Measurements from ENCODE around the gene CACNA1H.
"Not testable (repeated sequence)": the region's sequence is repeated elsewhere in the genome, so short reads cannot be mapped to it uniquely, and the experiment has no call there.

CACNA1H gene

GRCh38 chr16:1198194-1198593 lies 45.3 kb downstream of the CACNA1H start:
- Histone ChIP-seq H4K20me1 (ENCODE audit: control insufficient read depth, insufficient read depth, low read depth, low read length) (no peaks in the 10 kb centered on the region), H3K9me3 (ENCODE audit: control insufficient read depth, insufficient read depth, low read length) (no peaks in the 10 kb centered on the region), H3K36me3 (ENCODE audit: control insufficient read depth, low read length) (no peaks in the 10 kb centered on the region), H3K4me1 (ENCODE audit: control insufficient read depth, low read length) (no peaks in the 10 kb centered on the region), H3F3A (ENCODE audit: control insufficient read depth, insufficient read depth) (no peaks in the 10 kb centered on the region), H3K4me3 (ENCODE audit: low read length) (no peak overlapping the region), H3K27ac (ENCODE audit: low read depth, low read length) (no peak overlapping the region), H3K4me2 (ENCODE audit: low read length) (no peak overlapping the region), H3K79me2 (ENCODE audit: control insufficient read depth, low read length) (no peaks in the 10 kb centered on the region), H3K9me2 (replicated peaks; ENCODE audit: control insufficient read depth, low read length) (no peaks in the 10 kb centered on the region), H3K27me3 (ENCODE audit: control insufficient read depth, low read length) (no peaks in the 10 kb centered on the region)
- TF ChIP-seq CTCF (IDR thresholded peaks at IDR 0.05; ENCODE audit: low read depth, low read length, poor library complexity, severe bottlenecking) = no peak
- TF ChIP-seq EZH2phosphoT487 (IDR thresholded peaks at IDR 0.05; ENCODE audit: borderline replicate concordance, low read length) = no peak

- not testable (repeated sequence) for H3K79me2 ChIP-seq (ENCODE audit: control insufficient read depth, low read length); H4K20me1 ChIP-seq (ENCODE audit: control insufficient read depth, insufficient read depth, low read depth, low read length); H3K9me2 ChIP-seq (replicated peaks; ENCODE audit: control insufficient read depth, low read length); H3K27me3 ChIP-seq (ENCODE audit: control insufficient read depth, low read length); H3K36me3 ChIP-seq (ENCODE audit: control insufficient read depth, low read length); H3F3A ChIP-seq (ENCODE audit: control insufficient read depth, insufficient read depth); H3K4me3 ChIP-seq (ENCODE audit: low read length); H3K4me2 ChIP-seq (ENCODE audit: low read length); H3K27ac ChIP-seq (ENCODE audit: low read depth, low read length); H3K9me3 ChIP-seq (ENCODE audit: control insufficient read depth, insufficient read depth, low read length); H3K4me1 ChIP-seq (ENCODE audit: control insufficient read depth, low read length)
Observed at GRCh38 chr16:1198671-1199346, 45.9 kb downstream of the CACNA1H start.

GRCh38 chr16:1199347-1200013 lies 46.6 kb downstream of the CACNA1H start:
- H3K9me2 ChIP-seq (replicated peaks; ENCODE audit: control insufficient read depth, low read length) = no peaks in the 10 kb centered on the region
- no peaks in the 10 kb centered on the region for H4K20me1 ChIP-seq (ENCODE audit: control insufficient read depth, insufficient read depth, low read depth, low read length)
- H3K36me3 ChIP-seq (ENCODE audit: control insufficient read depth, low read length) = no peaks in the 10 kb centered on the region
- no peaks in the 10 kb centered on the region for H3K79me2 ChIP-seq (ENCODE audit: control insufficient read depth, low read length)
- no peak overlapping the region for H3K27ac ChIP-seq (ENCODE audit: low read depth, low read length)
- no peaks in the 10 kb centered on the region for H3F3A ChIP-seq (ENCODE audit: control insufficient read depth, insufficient read depth)
- H3K27me3 ChIP-seq (ENCODE audit: control insufficient read depth, low read length) = no peaks in the 10 kb centered on the region
- H3K4me2 ChIP-seq (ENCODE audit: low read length) = no peak overlapping the region
- no peak for TF ChIP-seq EZH2phosphoT487 (IDR thresholded peaks at IDR 0.05; ENCODE audit: borderline replicate concordance, low read length)
- TF ChIP-seq CTCF (IDR thresholded peaks at IDR 0.05; ENCODE audit: low read depth, low read length, poor library complexity, severe bottlenecking) = no peak
- H3K4me1 ChIP-seq (ENCODE audit: control insufficient read depth, low read length) = no peaks in the 10 kb centered on the region
- no peak overlapping the region for H3K4me3 ChIP-seq (ENCODE audit: low read length)
- no peaks in the 10 kb centered on the region for H3K9me3 ChIP-seq (ENCODE audit: control insufficient read depth, insufficient read depth, low read length)

- Histone ChIP-seq H3K4me2 (ENCODE audit: low read length) (no peak overlapping the region), H4K20me1 (ENCODE audit: control insufficient read depth, insufficient read depth, low read depth, low read length) (no peaks in the 10 kb centered on the region), H3K79me2 (ENCODE audit: control insufficient read depth, low read length) (no peaks in the 10 kb centered on the region), H3K27ac (ENCODE audit: low read depth, low read length) (no peak overlapping the region), H3K9me2 (replicated peaks; ENCODE audit: control insufficient read depth, low read length) (no peaks in the 10 kb centered on the region), H3K4me1 (ENCODE audit: control insufficient read depth, low read length) (no peaks in the 10 kb centered on the region), H3K36me3 (ENCODE audit: control insufficient read depth, low read length) (no peaks in the 10 kb centered on the region), H3F3A (ENCODE audit: control insufficient read depth, insufficient read depth) (no peaks in the 10 kb centered on the region), H3K9me3 (ENCODE audit: control insufficient read depth, insufficient read depth, low read length) (no peaks in the 10 kb centered on the region), H3K4me3 (ENCODE audit: low read length) (no peak overlapping the region), H3K27me3 (ENCODE audit: control insufficient read depth, low read length) (no peaks in the 10 kb centered on the region)
- no peak for TF ChIP-seq EZH2phosphoT487 (IDR thresholded peaks at IDR 0.05; ENCODE audit: borderline replicate concordance, low read length)
- no peak for TF ChIP-seq CTCF (IDR thresholded peaks at IDR 0.05; ENCODE audit: low read depth, low read length, poor library complexity, severe bottlenecking)
Observed at GRCh38 chr16:1200014-1200627, 47.2 kb downstream of the CACNA1H start.

All from DOHH2 (cell line).